ACC112 (cell line): ENCODE results near the gene IST1.

Source experiments
- H2AFZ ChIP-seq: fragments of 200-600 bp; sonication (generic); one replicate; pipeline ENCODE4 v1.6.0; 2017; ENCODE audit warnings: antibody characterized with exemption, low read length; ENCODE audit not compliant: unreplicated experiment
- H3K27ac ChIP-seq: fragments of 200-600 bp; sonication (generic); 2 replicates; pipeline ENCODE4 v1.5.1; 2014; ENCODE audit warnings: low read depth, mild to moderate bottlenecking, antibody characterized with exemption, low read length, moderate library complexity
- H3K27me3 ChIP-seq: fragments of 200-600 bp; sonication (generic); 2 replicates; pipeline ENCODE4 v1.6.1; 2014; ENCODE audit warnings: mild to moderate bottlenecking, antibody characterized with exemption, low read length, moderate library complexity, mixed read lengths; ENCODE audit not compliant: insufficient read depth
- H3K36me3 ChIP-seq: fragments of 200-600 bp; sonication (generic); 2 replicates; pipeline ENCODE4 v1.6.1; 2016; ENCODE audit warnings: mild to moderate bottlenecking, antibody characterized with exemption, low read length, moderate library complexity, mixed read lengths; ENCODE audit not compliant: insufficient read depth
- H3K4me1 ChIP-seq: fragments of 200-600 bp; sonication (generic); one replicate; pipeline ENCODE4 v1.6.1; 2016; ENCODE audit warnings: low read length, mixed read lengths; ENCODE audit not compliant: insufficient read depth, unreplicated experiment, control insufficient read depth
- H3K4me3 ChIP-seq: fragments of 200-600 bp; sonication (generic); 2 replicates; pipeline ENCODE4 v1.5.1; 2014; ENCODE audit warnings: mild to moderate bottlenecking, low read depth, low read length
- H3K79me2 ChIP-seq: fragments of 200-600 bp; sonication (generic); one replicate; pipeline ENCODE4 v1.6.0; 2016; ENCODE audit warnings: low read length; ENCODE audit not compliant: control insufficient read depth, unreplicated experiment, insufficient read depth

IST1 gene

DNA sequence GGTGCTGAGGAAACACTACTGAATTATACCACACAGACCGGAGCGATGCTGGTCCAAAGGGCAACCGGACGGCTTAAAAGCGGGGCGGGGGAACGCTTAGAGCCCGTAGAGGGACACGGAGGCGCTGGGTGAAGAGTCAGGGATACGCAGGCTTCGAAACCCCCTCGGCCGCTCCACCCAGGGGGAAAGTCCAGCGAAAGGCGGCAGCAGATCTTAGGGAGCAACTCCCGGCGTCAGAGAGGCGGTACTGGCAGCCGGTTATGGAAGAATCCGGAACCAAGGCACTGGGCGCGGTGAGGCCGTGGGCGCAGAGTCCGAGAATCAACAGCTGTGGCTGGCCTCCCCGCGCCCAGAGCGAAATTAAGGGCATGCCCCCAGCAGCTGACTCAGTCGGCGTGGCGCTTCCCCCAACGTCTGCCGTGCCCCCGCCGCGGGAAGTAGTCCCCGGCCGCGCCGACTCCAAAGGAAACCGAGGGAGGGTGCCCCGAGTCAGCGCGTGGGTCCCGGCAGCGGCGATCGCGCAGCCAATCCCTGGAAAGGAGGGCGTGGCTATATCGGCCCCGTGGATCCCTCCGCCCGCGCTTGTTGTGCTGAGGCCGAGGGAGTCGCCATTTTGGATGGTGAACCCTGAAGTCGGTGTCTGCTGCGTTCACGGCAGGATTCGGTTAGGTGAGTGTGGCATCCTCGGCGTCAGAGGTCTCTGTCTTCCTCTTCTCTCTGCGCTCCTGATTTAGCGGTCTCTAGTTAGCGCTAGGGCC lies at the start of gene IST1:
IST1 (plus strand) TSS at position 611 of the 758 bp plus-strand sequence. CDS start 20,110 bp downstream, outside the sequence.
- H3K79me2 ChIP-seq, result peaks cover 47% of the 10 kb centered on the region
- H3K36me3 ChIP-seq, result no peaks in the 10 kb centered on the region
- peak within 1 kb of the TSS; percentile 87 for H3K4me3 ChIP-seq
- peak within 1 kb of the TSS; percentile 84 for H3K27ac ChIP-seq
- peaks cover 9% of the 10 kb centered on the region for H3K4me1 ChIP-seq
- peak within 1 kb of the TSS; percentile 85 for H2AFZ ChIP-seq
- H3K27me3 ChIP-seq, result no peaks in the 10 kb centered on the region

- H3K27me3 ChIP-seq, result no peaks in the 10 kb centered on the region
- peak within 1 kb of the TSS; percentile 55 for H3K27ac ChIP-seq
- H2AFZ ChIP-seq, result peak within 1 kb of the TSS; percentile 90
- peaks cover 10% of the 10 kb centered on the region for H3K4me1 ChIP-seq
- peaks cover 29% of the 10 kb centered on the region for H3K79me2 ChIP-seq
- H3K36me3 ChIP-seq, result no peaks in the 10 kb centered on the region; the same call in 1 of the 2 replicates
- peak within 1 kb of the TSS; percentile 92 for H3K4me3 ChIP-seq
Measured at GRCh38 chr16:71845639-71846430, 49.5 kb upstream of the IST1 start, which contains the start of gene ATXN1L. Gene ATXN1L, plus strand, starts transcription at chr16:71845976. Its CDS starts 3,765 bp downstream, at chr16:71849741.

DNA sequence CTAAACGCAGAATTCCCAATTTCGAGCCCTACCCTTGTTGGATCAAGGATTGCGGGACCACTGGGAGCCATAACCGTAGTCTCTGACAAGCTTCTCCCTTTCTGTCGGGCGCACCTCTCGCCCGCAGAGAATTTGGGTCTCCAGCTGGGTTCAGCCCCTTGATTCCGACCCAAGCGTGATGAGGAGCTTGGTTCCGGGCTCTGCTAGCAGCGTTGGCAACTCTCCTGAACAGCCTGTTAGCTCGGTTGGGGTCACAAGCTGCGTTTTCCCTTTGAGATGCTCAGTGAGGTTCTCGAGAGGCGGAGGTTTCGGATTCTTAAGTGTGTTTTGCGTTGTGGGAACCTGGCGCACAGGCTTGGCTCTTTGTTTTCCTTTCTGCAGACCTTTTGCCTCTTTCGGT lies 48.9 kb upstream of the IST1 start:
- Histone ChIP-seq H3K36me3 (no peaks in the 10 kb centered on the region; the same call in 1 of the 2 replicates), H3K27ac (no peak overlapping the region), H3K27me3 (no peaks in the 10 kb centered on the region), H2AFZ (peak overlapping the region; percentile 35), H3K4me3 (peak overlapping the region; percentile 92), H3K79me2 (peaks cover 29% of the 10 kb centered on the region), H3K4me1 (peaks cover 10% of the 10 kb centered on the region)

DNA sequence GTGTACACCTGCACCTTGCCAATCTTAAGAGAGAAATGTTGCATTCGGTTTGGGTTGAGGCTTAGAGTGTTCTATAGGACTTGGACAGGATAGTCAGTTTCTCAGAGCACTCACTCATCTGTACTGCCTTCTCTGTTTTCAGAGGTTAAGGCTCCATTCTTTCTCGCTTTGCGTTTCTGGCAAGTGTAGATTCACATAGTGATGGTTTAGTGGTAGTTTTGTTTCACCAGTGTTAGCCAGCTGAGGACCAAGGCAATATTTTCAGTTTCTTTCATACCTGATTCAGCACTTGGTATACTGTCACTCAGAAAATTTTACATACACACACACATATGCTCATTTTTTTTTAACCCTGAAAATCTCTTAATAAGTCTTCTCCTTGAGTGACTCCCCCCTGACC lies 48.2 kb upstream of the IST1 start:
- Histone ChIP-seq H3K4me3 (peak overlapping the region; percentile 92), H3K36me3 (no peaks in the 10 kb centered on the region; the same call in 1 of the 2 replicates), H3K27ac (no peak overlapping the region), H3K79me2 (peaks cover 29% of the 10 kb centered on the region), H3K4me1 (peaks cover 10% of the 10 kb centered on the region), H3K27me3 (no peaks in the 10 kb centered on the region), H2AFZ (no peak overlapping the region)

DNA sequence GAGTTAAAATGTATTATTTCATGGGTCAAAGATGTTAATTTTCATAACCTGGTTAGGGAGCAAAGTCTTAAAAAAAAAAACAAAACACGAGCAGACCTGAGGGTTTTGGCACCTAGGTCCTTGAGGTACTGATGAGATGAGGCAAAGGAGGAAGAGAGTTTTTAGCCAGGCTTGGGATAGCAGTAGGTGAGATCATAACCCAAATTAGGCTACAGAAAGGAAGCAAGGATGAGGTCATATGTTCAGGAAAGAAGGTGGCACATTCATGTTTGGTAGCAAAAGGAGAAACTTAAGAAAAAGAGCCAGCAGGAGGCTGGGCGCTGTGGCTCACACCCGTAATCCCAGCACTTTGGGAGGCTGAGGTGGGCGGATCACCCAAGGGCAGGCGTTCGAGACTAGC lies 46.7 kb upstream of the IST1 start:
- Histone ChIP-seq H3K27me3 (no peaks in the 10 kb centered on the region), H3K79me2 (peaks cover 29% of the 10 kb centered on the region), H3K36me3 (no peaks in the 10 kb centered on the region; the same call in 1 of the 2 replicates), H2AFZ (no peak overlapping the region), H3K4me1 (peaks cover 10% of the 10 kb centered on the region), H3K27ac (no peak overlapping the region), H3K4me3 (no peak overlapping the region)

DNA sequence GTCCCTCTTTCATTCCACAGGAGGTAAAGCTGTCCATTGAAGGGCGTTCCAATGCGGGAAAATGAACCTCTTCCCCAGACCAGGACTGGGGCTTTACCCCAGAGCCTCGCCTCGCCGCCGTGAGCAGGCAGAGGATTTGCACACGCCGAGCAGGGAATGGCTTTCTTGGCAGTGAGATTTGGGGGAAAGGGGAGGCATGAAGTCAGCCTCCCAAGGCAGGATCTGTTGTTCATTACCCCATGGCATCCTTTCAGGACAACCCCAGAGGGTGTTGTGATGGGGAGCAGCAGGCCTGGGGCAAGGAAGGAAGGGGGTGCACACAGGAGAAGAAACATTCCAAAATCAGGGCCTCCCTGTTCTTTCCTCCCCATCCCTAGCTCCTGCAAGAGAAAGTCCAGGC lies 43.6 kb upstream of the IST1 start:
- no peak overlapping the region for H2AFZ ChIP-seq
- no peaks in the 10 kb centered on the region for H3K27me3 ChIP-seq
- H3K79me2 ChIP-seq, result peaks cover 25% of the 10 kb centered on the region
- no peak overlapping the region for H3K4me3 ChIP-seq
- H3K4me1 ChIP-seq, result peaks cover 9% of the 10 kb centered on the region
- H3K36me3 ChIP-seq, result peaks cover 3% of the 10 kb centered on the region; the same call in 1 of the 2 replicates
- H3K27ac ChIP-seq, result no peak overlapping the region

DNA sequence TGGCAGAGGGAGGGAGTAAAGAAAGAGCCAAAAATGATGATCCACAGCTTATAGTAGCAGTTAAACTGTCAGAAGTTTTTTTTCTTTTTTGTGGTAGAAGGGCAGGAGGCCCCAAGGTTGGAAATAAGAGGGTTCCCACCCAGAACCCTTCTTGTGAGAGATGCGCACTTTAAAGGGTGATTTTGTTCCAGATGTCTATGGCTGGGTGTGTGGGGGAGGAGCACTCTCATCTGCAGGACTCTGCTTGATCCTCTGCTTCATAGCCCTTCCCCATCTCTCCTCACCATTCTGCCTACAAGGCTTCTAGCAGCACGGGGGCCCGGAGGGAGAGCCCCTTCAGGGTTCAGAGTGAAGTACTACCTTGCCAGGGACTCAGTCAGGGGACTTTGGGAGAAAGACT lies 43.2 kb upstream of the IST1 start:
- Histone ChIP-seq H3K27ac (no peak overlapping the region), H3K79me2 (peaks cover 21% of the 10 kb centered on the region), H3K36me3 (peaks cover 3% of the 10 kb centered on the region; the same call in 1 of the 2 replicates)

GRCh38 chr16:71852561-71852960 lies 42.8 kb upstream of the IST1 start:
- peaks cover 3% of the 10 kb centered on the region; the same call in 1 of the 2 replicates for H3K36me3 ChIP-seq
- peaks cover 17% of the 10 kb centered on the region for H3K79me2 ChIP-seq
- H3K27ac ChIP-seq, result no peak overlapping the region
- no peak overlapping the region for H3K4me3 ChIP-seq
- peaks cover under 1% of the 10 kb centered on the region for H3K4me1 ChIP-seq
- H2AFZ ChIP-seq, result no peak overlapping the region
- H3K27me3 ChIP-seq, result no peaks in the 10 kb centered on the region

More for the DNA sequence above, 43.2 kb upstream of the IST1 start:
- peaks cover 5% of the 10 kb centered on the region for H3K4me1 ChIP-seq
- no peak overlapping the region for H2AFZ ChIP-seq
- no peak overlapping the region for H3K4me3 ChIP-seq
- no peaks in the 10 kb centered on the region for H3K27me3 ChIP-seq

DNA sequence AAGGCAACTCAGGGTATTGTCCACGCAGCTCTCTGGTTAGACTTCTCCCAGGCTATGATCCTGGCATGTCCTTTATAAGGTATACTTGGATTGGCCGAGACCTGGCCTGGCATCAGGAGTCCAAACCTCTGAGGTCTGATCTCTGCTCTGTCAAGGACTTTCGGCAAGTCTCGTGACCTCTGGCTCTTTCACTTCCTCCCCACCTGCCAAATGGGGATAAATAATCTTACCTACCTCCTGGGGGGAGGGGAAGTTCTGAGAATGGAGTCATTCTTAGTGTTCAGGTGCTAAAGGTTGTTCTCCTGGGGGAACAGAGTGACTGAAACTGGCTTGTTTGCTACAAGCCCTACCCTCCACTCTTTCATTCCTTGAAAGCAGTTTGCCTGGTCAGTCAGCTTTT lies 41.9 kb upstream of the IST1 start:
- Histone ChIP-seq H3K27ac (no peak overlapping the region), H3K4me3 (no peak overlapping the region), H3K36me3 (peaks cover 3% of the 10 kb centered on the region; the same call in 1 of the 2 replicates), H3K79me2 (peaks cover 9% of the 10 kb centered on the region), H3K4me1 (no peaks in the 10 kb centered on the region), H2AFZ (no peak overlapping the region), H3K27me3 (no peaks in the 10 kb centered on the region)

DNA sequence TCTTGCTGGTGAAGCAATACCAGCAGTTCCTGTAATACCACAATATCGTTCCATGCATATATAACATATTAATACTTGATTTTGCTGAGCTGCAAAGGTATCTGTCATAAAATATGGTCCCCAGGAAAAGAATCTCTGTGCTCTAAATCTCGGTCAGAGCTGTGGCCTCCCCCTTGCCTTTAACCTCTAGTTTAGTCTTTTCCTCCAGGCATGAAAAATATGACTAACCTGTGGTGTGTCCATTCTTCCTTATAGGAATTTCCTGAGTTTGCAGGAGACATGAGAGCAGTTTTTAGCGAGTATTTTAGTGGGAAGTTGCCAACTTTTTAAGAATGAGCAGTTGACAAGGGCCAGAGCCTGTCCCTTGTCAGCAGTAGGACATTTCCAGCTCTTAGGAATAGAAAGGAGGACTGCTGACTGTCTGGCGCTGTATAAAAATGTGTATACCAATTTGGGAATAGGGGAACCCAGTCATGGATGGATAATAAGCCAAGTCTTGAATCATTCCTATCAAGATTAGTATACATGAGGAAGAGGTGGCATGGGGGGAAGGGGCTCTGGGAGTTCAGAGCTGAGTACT lies 40.9 kb upstream of the IST1 start:
- no peak overlapping the region for H3K4me3 ChIP-seq
- H3K79me2 ChIP-seq, result peaks cover 6% of the 10 kb centered on the region
- H3K27ac ChIP-seq, result no peak overlapping the region
- H3K27me3 ChIP-seq, result no peaks in the 10 kb centered on the region
- H3K4me1 ChIP-seq, result no peaks in the 10 kb centered on the region
- H2AFZ ChIP-seq, result no peak overlapping the region
- H3K36me3 ChIP-seq, result 0 out of 2 replicates have a peak, but pooled peaks cover 3% of the 10 kb centered on the region
